Muscle of arm (tissue), 12 donors: ENCODE data around the gene HERC2. TPM values are rescaled to one million over a fixed set of nuclear protein-coding genes. Genes with fewer than 3 reads are reported as not detected.
"Not testable (repeated sequence)": the region's sequence is repeated elsewhere in the genome, so short reads cannot be mapped to it uniquely, and the experiment has no call there.

Experiments
- DNase-seq: peaks from one replicate; pipeline ENCODE4 v3.0.0-alpha.2; 2013
- polyA plus RNA-seq, 12 donors: library from polyadenylated mRNA; unstranded; fragments of 120-200 nt; gene quantifications; one replicate each; pipeline ENCODE4 v1.2.1, GENCODE V29; 2013; ENCODE audit not compliant: insufficient read length in 12 of 12

The HERC2 gene
- polyA plus RNA-seq, 12 donors, result 30.9 to 66.8 (median 36.6) TPM; not detected in 1

DNA sequence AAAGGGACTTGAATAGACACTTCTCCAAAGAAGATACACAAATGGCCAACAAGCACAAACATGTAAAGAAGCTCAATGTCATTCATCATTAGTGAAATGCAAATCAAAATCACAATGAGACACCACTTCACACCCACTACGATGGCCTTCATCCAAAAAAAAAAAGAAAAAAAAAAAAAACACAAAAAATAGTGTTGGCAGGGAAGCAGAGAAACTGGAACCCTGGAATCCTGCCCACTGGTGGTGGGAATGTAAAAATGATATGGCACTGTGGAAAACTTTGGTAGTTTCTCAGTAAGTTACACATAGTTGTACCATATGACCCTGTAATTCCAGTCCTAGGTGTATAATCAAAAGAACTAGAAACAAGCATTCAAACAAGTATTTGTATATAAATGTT, 94.7 kb downstream of the HERC2 start:
- not testable (repeated sequence) for DNase-seq

DNA sequence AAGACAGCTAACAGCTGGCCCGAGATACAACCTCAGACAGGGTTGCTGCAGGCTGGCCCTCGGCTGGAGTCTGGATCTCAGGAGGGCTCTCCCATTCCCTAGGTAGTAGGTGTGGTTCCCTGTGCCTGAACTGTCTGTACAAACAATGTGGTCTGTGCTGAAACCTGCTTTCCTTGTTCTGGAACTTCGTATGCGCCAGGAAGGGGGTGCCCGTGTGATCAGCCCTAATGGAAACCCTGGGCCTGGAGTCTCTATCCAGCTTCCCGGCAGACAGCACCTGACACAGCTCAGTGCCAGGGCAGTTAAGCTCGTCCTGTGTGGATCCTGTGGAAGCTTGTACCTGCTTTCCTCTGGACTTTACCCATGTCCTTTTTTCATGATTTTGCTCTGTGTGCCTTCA, 99.4 kb downstream of the HERC2 start:
- DNase-seq, result not testable (repeated sequence)

DNA sequence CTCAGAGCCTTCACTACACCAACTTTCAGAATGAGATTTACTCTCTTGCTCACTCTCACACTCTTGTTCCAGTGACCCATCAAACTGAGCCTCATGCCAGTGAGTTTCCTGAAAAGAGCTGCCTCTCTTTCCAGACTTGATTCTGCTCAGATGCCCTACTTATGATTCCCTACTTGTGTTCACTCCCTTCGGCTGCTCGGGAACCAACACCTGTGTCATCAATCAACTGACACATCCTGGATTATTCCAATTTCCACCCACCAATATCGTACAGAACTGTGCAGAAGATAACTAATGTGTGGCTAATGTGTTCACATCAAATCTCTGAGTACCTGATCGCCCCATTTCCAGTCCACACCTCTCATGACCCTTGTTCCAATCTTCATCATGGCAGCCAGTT, 100.3 kb downstream of the HERC2 start:
- DNase-seq, result not testable (repeated sequence)

DNA sequence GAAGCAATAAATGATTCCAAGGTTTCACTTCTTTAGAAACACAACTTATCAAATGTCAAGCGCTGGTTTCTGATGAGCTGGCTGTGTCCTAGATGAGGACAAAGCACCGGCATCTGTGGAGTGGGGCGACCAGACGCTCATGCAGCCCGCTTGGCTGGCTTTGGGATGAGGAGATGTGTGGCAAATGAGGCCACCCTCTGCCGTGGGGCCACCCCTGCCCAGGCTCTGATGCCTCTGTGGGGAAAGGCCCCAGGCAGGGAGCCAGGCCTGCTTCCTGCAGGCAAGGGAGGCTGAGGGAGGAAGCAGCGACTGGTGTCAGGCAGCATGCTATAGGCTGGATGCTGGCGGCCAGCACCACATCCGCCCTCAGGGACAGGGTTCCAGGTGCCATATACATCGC, 102.9 kb downstream of the HERC2 start:
- DNase-seq, result no peak

DNA sequence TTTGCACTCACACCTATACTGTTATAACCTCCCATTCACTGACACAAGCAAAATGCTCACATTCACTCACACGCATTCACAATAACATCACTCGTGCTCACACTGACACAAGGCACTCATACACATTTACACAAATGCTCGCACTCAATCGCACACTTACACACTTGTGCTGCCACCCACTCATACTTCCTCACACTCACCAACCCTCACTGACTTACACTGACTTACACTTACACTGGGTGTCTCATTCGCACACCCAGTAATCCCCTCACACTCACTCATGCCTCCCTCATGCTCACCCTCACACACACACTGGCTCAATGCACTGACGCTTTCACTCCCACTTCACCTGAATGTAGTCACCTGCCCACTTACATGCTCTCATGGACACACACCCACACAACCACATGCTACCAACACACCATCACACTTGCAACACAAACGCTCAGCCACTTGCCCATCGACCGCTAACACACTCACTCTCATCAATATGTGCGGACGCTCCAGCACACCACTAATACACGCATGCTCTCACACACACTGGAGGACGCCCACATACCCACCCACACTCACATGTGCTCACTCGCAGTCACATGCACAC, 104.9 kb downstream of the HERC2 start:
- DNase-seq, result not testable (repeated sequence)

DNA sequence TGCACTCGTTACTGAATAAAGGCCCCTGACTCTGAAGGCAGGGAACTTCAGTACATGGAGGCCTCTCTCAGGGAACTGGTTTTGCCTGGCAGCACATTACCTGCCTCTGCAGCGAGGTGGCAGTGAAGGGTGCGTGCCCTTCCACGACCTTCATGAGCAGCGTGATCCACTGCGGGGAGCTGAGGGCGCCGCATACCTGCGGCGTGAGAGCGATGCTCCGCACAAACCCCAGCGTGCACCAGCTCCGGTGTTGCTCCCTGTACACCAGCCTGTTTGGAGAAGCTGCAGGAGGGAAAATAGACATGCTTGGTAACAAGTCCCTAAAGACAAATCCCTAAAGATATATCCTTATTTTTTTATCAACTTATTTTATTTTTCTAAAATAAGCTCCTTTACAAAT, 106.5 kb downstream of the HERC2 start:
- not testable (repeated sequence) for DNase-seq

DNA sequence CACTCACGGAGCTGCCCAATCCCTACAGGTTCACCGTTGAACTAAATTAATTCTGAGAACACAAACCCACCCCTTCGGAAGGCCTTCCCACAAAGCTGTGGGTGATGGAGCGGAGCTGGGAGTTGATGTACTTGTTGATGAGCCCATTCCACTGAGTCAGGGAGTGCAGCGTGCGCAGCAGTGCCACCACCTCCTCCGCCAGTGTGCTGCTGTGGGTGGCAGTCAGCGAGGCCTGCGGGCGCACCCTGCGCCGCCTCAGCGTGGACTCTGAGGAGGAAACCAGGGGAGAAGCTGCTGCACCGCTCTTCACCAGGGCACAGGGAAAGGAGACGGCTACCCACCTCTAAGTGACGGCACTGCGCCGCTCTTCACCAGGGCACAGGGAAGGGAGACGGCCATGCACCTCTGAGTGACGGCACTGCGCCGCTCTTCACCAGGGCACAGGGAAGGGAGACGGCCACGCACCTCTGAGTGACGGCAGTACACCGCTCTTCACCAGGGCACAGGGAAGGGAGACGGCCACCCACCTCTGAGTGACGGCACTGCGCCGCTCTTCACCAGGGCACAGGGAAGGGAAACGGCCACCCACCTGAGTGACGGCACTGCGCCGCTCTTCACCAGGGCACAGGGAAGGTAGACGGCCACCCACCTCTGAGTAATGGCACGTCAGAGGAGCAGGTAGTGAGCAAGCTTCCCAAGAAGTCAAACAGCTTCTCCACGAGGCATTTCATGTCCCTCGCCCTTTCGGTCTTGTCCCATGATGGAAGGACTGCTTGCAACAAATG, 107.8 kb downstream of the HERC2 start:
- DNase-seq, result not testable (repeated sequence)

DNA sequence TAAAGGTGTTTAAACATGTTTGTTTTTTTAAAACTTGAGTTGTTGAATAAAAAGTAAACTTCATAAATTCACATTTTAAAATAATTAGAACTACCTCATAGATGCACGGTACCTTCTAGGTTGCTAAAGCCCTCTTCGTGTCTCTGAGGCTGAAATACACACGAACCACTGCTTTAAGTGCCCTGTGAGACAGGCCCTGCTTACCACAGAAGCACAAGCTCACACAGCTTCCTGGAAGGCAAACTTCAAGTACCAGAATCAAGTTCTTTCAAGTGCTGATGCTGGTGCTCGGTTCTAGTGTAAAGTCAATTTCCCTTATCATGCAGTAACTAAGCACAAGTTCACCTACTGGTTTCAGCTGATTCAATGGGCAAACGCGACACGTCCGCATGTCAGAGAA, 108.6 kb downstream of the HERC2 start:
- not testable (repeated sequence) for DNase-seq

DNA sequence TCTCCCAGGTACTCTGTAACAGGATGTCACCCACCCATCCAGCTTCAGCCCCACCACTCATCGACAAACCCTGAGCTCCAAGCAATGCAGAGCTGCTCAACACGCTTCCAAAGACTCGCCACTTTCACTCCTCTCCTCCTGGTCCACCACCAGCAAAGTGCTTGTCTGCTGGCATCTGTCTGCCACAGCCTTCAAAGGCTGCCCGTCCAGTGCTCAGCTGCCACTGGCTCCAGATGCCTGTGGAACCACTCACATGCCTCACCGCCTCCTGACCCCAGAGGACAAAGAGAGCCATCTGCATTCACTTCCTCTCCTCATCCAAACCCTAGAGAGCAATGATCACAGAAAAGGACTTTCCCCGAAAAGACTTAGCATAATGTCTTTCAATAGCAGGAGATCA, 113.4 kb downstream of the HERC2 start:
- no peak for DNase-seq

DNA sequence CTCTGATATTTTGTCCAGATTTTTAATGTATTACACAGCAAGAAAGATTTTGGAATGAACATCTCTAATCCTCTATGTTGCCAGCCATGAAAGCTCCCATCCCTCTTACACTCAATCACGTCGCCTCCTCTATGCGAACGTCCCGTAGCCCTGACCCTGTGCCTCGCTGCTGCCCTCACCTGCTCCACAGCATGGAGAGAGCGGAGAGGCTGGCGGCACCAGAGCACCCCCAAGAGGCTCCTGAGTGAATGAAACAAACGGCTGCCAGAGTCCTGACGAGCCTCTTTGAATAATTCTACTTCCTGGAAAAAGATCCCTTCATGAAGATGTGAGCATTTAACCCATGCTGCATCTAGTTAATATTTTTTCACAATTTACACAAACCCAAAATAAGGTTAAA, 116.3 kb downstream of the HERC2 start:
- not testable (repeated sequence) for DNase-seq

DNA sequence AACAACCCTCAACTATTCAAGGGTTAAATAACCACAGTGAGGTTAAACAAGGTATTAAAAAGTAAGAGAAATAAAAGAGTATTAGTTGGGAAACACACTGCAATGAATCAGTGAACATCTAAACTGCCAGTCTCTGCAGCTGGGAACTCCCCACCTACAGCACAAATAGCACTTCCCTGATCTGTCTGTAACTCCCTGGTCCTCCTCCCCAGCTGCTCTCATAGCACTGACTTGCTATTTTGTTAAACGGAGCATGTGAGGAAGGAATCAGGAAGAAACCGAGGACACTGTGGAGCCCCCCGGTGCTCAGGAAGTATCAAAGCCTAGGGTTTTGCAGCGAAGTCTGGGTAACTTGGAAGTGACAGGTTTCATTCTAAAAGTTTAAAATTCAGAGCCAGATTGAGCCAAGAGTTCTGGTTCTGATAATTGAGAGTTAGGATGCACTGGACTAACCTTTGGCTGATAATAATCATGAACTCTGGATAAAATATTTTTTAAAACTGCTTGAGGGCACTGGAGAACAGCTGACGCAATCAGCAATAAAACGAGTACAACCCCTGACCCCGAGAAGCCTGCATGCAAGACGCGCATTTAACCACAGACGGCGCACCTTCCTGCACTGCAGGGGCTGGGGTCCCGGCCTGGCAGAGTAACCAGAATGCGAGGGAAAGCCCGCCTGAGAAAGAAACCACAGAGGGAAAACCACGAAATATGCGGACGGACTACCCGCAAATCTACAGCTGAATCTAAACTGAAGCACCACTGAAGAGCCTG, 118.7 kb downstream of the HERC2 start:
- not testable (repeated sequence) for DNase-seq

DNA sequence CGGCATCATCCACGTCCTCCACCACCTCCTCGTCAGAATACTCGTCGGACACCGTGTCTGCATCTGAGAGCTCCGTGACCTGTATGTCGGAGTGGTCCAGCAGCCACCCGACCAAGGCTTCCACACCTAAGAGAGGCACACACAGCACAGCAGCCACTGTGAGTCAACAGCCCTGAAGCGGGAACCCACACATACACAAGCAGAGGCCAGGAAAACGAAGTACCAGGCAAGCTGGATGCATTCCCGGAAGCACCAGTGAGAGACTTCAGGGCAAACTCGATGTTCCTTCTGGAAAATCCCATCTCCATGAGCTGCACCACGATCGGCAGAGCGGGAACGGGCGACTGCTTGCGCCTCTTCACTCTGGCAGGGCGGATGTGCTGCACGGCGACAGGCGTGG, 119.9 kb downstream of the HERC2 start:
- DNase-seq, result not testable (repeated sequence)

DNA sequence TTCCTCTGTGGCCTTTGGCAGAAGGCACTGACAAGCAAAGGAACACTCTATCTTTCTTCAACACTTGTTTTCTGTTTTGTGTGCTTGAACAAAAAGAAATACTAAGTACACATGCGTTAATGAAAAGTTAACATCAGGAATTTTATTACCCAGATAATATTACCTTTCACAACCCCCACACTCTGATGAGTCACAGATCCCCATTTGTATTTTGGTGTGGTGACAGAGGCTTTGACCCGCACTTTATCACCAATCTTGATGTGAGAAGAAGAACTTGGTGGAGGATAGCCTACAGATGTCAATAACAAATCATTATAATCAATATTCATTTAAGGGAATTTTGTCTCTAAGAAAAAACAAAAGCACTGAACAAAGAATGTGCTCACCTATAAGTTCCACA, 123.8 kb downstream of the HERC2 start:
- DNase-seq, result not testable (repeated sequence)

DNA sequence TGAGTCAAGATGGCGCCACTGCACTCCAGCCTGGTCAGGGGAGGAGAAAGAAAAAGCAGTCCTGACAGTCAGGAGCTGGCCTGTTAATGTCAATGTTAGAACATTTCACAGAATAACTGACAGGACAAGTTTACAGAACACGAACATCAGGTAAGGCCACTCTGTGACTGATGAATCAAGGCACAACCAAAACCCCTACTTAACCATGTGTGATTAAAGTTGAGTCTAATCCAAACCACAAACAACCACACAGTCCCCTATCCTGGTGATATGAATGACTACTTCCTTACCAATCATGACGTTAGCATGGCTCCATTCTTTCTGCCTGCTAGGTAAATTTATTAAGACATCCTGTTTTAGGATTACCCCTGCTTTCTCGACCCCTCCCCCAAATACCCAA, 124.3 kb downstream of the HERC2 start:
- not testable (repeated sequence) for DNase-seq

DNA sequence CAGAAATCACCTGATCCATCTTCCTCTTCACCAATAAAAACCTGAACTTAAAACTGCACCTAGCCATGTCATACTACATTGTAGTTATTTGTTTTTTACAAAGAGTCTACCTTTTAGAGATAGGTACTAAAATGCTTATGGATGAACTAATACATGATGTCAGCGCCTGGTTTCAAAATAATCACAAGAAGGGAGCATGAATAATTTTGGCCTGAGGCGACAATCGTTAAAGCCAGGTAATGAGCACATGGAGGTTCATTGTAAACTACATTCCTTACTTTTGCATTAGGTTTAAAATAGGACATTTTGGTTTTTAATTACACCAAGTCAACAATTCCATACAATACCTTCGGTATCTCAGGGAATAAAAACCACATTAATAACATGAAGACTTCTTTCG, 125.4 kb downstream of the HERC2 start:
- not testable (repeated sequence) for DNase-seq

DNA sequence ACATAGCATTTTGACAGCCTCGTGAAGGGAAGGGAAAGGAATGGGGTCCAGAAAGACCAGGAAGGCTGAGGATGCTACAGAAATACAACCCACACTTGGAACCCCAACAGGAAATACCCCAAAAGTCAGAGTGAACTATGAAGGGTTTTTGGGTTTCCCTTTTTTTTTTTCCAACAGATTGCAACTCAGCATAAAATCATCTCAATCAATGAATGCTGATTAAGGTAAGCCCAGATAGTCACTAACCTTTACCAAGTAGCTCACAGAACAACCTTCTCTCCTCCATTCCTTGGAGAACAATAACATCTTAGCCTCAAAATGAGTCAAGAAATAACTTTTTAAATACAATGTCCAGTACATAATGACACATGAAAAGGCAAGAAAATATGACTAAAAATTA, 129.2 kb downstream of the HERC2 start:
- DNase-seq, result no peak

DNA sequence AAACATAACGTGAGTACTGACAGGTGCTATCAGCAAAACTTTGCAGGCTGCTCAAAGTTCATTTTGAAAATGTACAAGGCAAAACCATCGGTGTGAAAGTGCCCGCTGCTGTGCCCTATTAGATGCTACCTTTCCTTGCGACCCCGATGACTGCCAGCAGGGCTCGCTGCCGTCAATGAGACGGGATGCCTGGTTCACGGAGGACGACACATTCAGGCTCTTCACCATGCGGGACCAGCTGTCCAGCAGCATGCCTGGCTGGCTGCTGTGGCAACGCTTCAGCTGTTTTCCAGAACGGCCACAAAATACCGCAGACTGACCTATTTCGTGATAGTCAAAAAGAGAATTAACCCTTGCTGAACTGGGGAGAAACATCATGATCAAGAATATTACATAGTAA, 130.1 kb downstream of the HERC2 start:
- DNase-seq, result peak; percentile 41

DNA sequence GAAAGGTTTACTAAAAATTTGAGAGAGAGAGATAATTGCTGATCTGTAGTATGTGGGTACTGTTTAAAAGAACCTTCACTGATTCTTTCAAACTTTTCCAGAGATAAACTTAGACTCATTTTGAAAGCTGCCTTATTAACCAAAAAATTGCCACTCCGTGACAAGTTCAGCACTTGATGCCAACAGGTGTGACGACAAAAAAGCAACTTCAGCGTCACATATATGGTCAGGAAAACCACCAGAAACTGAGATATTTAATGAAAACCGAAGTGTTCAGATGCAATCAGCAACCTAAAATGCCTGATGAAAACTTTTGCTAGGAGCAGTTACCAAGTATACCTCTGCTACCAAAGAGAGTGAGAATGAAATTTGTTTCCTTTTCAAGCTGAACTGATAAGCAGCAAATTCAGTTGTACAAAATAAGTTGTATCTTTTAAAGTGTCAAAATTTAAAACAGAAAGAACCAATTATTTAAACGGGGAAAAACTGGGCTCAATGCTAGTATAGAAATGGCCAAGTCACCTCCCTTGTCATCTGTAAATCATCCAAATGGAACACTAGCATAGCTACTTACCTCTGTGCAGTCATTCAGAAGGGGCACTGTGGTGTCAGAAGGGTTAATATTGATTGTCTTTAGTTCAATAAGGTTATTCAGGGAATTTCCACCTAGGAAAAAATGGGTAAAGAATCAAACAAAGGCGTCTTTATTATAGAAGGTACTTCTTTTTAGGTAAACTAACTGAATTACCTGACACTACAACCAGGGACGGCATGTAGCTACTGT, 131.4 kb downstream of the HERC2 start:
- DNase-seq, result no peak

DNA sequence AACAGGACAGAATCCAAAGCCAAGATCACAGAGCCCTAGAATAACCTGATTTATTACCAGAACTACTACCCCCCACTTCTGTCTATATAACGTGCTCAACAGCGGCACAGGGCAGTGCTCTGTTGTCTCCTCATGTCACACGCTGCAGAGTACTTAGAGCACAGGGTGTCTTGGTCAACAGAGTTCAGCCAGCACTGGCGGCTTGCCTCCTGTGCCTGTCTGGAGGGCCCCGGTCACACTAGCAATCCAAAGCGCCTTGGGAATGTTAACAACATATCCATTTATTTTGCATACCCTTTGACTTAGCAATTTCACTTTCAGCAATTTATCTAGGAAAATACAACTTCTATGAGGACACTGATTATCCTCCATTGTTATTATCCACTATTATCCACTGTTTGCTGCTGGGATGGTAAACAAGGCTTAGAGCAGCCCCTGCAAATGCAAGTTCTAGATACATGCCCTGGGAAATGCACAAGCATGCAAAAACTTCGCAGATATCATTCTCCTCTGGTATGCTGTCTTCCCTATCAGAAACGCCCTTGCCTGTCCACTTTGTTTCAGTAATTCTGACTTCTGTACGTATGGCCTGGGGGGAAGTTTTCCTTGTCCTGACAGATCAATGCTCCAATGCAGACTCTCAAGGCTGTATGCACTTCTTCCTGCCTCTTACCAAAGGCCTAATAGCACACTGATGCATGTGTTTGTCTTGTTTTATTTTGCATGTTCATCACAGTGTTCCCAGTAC, 136.7 kb downstream of the HERC2 start:
- DNase-seq, result no peak

DNA sequence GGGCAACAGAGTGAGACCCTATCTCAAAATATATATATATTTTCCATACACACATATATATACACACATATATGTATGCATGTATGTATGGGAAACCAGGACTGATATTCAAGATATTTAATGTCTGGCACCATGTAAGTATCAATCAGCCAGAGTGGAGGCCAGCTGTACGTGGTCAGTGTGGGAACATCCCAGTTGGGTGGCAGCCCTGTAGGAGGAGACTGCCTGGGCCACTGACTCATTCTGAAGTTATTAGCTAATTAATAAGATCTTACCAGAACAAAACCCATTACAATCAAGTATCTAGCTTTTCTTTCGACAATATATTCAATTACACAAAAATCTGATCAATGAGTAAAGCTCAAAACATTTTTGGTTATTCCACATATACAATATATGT, 137.8 kb downstream of the HERC2 start:
- no peak for DNase-seq

DNA sequence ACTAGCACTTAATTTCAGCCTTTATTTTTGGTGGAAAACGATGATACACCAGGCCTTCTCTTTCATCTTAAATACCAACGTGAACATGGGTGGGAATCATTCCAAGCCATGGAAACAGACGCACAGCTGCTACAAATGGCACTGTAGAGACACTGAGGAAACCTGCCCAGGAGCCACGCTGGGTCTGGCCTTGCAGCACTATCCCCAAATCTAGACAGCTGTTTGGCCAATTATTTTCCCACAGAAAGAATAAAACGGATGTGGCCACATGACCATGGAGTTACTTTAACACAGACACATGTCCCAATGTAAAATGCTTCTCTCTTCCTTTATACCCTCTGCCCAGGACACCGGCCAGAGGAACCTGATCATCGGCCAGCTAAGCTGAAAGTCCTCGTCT, 139.2 kb downstream of the HERC2 start:
- no peak for DNase-seq
